A549 (cell line): Measurements from ENCODE around the gene LSS. TPM values are rescaled to one million over a fixed set of nuclear protein-coding genes. Genes with fewer than 3 reads are reported as not detected.

Experiments
- ATAC-seq, 2 experiments: fragments of 200-7000 bp in 1 of 2; fragments of >200 bp in 1 of 2; cut with Nextera tagmentation in 1 of 2; cut with Tn5 transposase in 1 of 2; 3 replicates each; pipeline versions ENCODE4 v1.8.0 to v1.9.1; 2018 to 2020; ENCODE audit warnings: mild to moderate bottlenecking in 1 of 2, moderate library complexity in 1 of 2
- CTCF ChIA-PET: fragments of 300-600 bp; sonication (Branson Sonifier 250); formaldehyde crosslinking; extraction: SDS; loops from one replicate; lab custom pipeline; 2021; ENCODE audit warnings: antibody characterized with exemption, inconsistent platforms; lab: Yijun Ruan, JAX
- POLR2A ChIA-PET: fragments of 350-600 bp; formaldehyde crosslinking; extraction: SDS; loops from one replicate; lab custom pipeline; 2021; ENCODE audit warnings: antibody characterized with exemption, inconsistent platforms; lab: Yijun Ruan, JAX
- DNase-seq, 2 experiments: peaks; one replicate each; pipeline versions ENCODE4 v3.0.0 to v3.0.0-alpha.2; 2011 to 2016; ENCODE audit warnings: low read depth in 1 of 2, low spot score in 1 of 2
- FAIRE-seq: peaks from 2 replicates; lab custom pipeline; 2011; peaks lifted over from hg19 to GRCh38; lab: Jason Lieb, UNC
- H3K27ac ChIP-seq, 2 experiments: fragments of >200 bp; sonication (Bioruptor Twin); formaldehyde crosslinking; 3 replicates each; pipeline ENCODE4 v1.5.1; 2016 to 2017
- H3K4me1 ChIP-seq: fragments of >200 bp; sonication (Bioruptor Twin); formaldehyde crosslinking; 3 replicates; pipeline ENCODE4 v1.6.1; 2016
- H3K4me2 ChIP-seq: fragments of >200 bp; sonication (Bioruptor Twin); formaldehyde crosslinking; 3 replicates; pipeline ENCODE4 v1.6.1; 2016
- H3K4me3 ChIP-seq: fragments of >200 bp; sonication (Bioruptor Twin); formaldehyde crosslinking; 3 replicates; pipeline ENCODE4 v1.5.1; 2016
- H3K9me3 ChIP-seq: fragments of >200 bp; sonication (Bioruptor Twin); formaldehyde crosslinking; 3 replicates; pipeline ENCODE4 v1.6.1; 2016
- BHLHE40 ChIP-seq: IDR thresholded peaks from 2 replicates; pipeline ENCODE4 v1.6.1; 2012; ENCODE audit warnings: low read depth, low read length, inconsistent platforms
- CBX2 ChIP-seq: fragments of 200-600 bp; sonication (generic); IDR thresholded peaks from 2 replicates; pipeline ENCODE4 v1.6.1; 2016; ENCODE audit warnings: low read depth, mild to moderate bottlenecking, borderline replicate concordance
- CHD2 ChIP-seq: fragments of 150-350 bp; IDR thresholded peaks from 2 replicates; pipeline ENCODE4 v1.6.1; 2014; ENCODE audit warnings: low read length; ENCODE audit not compliant: partially characterized antibody
- EHF ChIP-seq: fragments of 250-450 bp; sonication (Bioruptor Pico); IDR thresholded peaks from 2 replicates; pipeline ENCODE4 v1.5.0; 2020; ENCODE audit warnings: mild to moderate bottlenecking
- EHMT2 ChIP-seq: fragments of 200-600 bp; sonication (generic); IDR thresholded peaks from 2 replicates; pipeline ENCODE4 v1.6.1; 2016; ENCODE audit warnings: antibody characterized with exemption, low read depth, mild to moderate bottlenecking, moderate library complexity
- EP300 ChIP-seq, 2 experiments: fragments of >200 bp; sonication (Bioruptor Twin); formaldehyde crosslinking; IDR thresholded peaks; 2 replicates in 1 of 2; 3 replicates in 1 of 2; pipeline ENCODE4 v1.6.1; 2016 to 2017
- FOSB ChIP-seq: fragments of 250-450 bp; sonication (Bioruptor Pico); IDR thresholded peaks from 2 replicates; pipeline ENCODE4 v1.5.0; 2020; ENCODE audit warnings: mild to moderate bottlenecking, moderate library complexity
- FOSL2 ChIP-seq, 2 experiments: fragments of 450-650 bp in 1 of 2; fragments of >200 bp in 1 of 2; sonication (Bioruptor Twin) in 1 of 2; formaldehyde crosslinking; IDR thresholded peaks; 2 replicates each; pipeline versions ENCODE4 v1.5.0 to v1.6.1; 2016 to 2020; ENCODE audit warnings: mild to moderate bottlenecking in 1 of 2, moderate library complexity in 1 of 2
- HOXB13 ChIP-seq: fragments of 250-450 bp; sonication (Bioruptor Pico); IDR thresholded peaks from 2 replicates; pipeline ENCODE4 v1.5.0; 2020; ENCODE audit warnings: low read depth, mild to moderate bottlenecking, moderate library complexity
- KDM5A ChIP-seq: fragments of 200-600 bp; sonication (generic); IDR thresholded peaks from 2 replicates; pipeline ENCODE4 v1.6.1; 2016; ENCODE audit warnings: antibody characterized with exemption, mild to moderate bottlenecking
- MYC ChIP-seq: IDR thresholded peaks from 2 replicates; pipeline ENCODE4 v1.6.1; 2012; ENCODE audit warnings: mild to moderate bottlenecking, inconsistent platforms, low read length, improper control_type of control experiment, borderline replicate concordance
- NFE2L2 ChIP-seq: fragments of 150-350 bp; conservative IDR thresholded peaks from 2 replicates; pipeline ENCODE4 v1.6.1; 2014; ENCODE audit warnings: low read length
- PHF8 ChIP-seq: fragments of 200-600 bp; sonication (generic); IDR thresholded peaks from 2 replicates; pipeline ENCODE4 v1.6.1; 2016; ENCODE audit warnings: low read depth, mild to moderate bottlenecking, antibody characterized with exemption, moderate library complexity, borderline replicate concordance
- POLR2A ChIP-seq: IDR thresholded peaks from 2 replicates; pipeline ENCODE4 v1.6.1; 2012; ENCODE audit warnings: mild to moderate bottlenecking, low read length
- POLR2AphosphoS2 ChIP-seq: conservative IDR thresholded peaks from 2 replicates; pipeline ENCODE4 v1.6.1; 2012; ENCODE audit warnings: low read length, improper control_type of control experiment, inconsistent platforms
- RFX5 ChIP-seq: fragments of 450-650 bp; IDR thresholded peaks from 2 replicates; pipeline ENCODE4 v1.7.1; 2014; ENCODE audit warnings: antibody characterized with exemption, mild to moderate bottlenecking, moderate library complexity
- RNF2 ChIP-seq: fragments of 200-600 bp; sonication (generic); IDR thresholded peaks from 2 replicates; pipeline ENCODE4 v1.6.1; 2016; ENCODE audit warnings: low read depth, mild to moderate bottlenecking, antibody characterized with exemption, moderate library complexity, borderline replicate concordance
- SMC3 ChIP-seq: fragments of >200 bp; sonication (Bioruptor Twin); formaldehyde crosslinking; IDR thresholded peaks from 3 replicates; pipeline ENCODE4 v1.6.1; 2018; ENCODE audit warnings: inconsistent platforms
- TFCP2L1 ChIP-seq: fragments of 250-450 bp; sonication (Bioruptor Pico); IDR thresholded peaks from 2 replicates; pipeline ENCODE4 v1.5.0; 2021; ENCODE audit warnings: mild to moderate bottlenecking
- TP53 ChIP-seq: fragments of 250-450 bp; sonication (Bioruptor Pico); IDR thresholded peaks from 2 replicates; pipeline ENCODE4 v1.5.0; 2021; ENCODE audit warnings: mild to moderate bottlenecking, moderate library complexity
- ZC3H11A ChIP-seq: fragments of 450-650 bp; IDR thresholded peaks from 2 replicates; pipeline ENCODE4 v1.6.1; 2014; ENCODE audit warnings: antibody characterized with exemption, mild to moderate bottlenecking
- ZFP36 ChIP-seq: fragments of 450-650 bp; IDR thresholded peaks from 2 replicates; pipeline ENCODE4 v1.6.1; 2014; ENCODE audit warnings: borderline replicate concordance; ENCODE audit not compliant: partially characterized antibody
- ZSCAN20 ChIP-seq: fragments of 250-450 bp; sonication (Bioruptor Pico); IDR thresholded peaks from 2 replicates; pipeline ENCODE4 v1.8.0; 2022; ENCODE audit warnings: mild to moderate bottlenecking, moderate library complexity
- WGBS: methylation state at CpG from one replicate; pipeline ENCODE4 v1.1.6; 2017; ENCODE audit errors: missing lambda C conversion rate; 5-methylcytosine and 5-hydroxymethylcytosine counted together
- polyA plus RNA-seq, 4 experiments: library from polyadenylated mRNA; depleted of rRNA in 3 of 4; stranded (reverse); fragments of >200 nt; fragmentation: RNase III in 1 of 4; extraction: RNeasy Plus Mini Kit Qiagen cat#74134 plus additional on column Dnase treatment in 1 of 4; gene quantifications; 2 replicates in 3 of 4; 3 replicates in 1 of 4; pipeline ENCODE4 v1.2.3, GENCODE V29; 2011 to 2017
- TF ChIP-seq, protein P1 (sequence below): fragments of >200 bp; sonication (Bioruptor Twin); formaldehyde crosslinking; IDR thresholded peaks from 3 replicates; pipeline ENCODE4 v1.5.1; 2016
- TF ChIP-seq, protein P2 (sequence below): fragments of >200 bp; sonication (Bioruptor Twin); formaldehyde crosslinking; IDR thresholded peaks from 2 replicates; pipeline ENCODE4 v1.6.1; 2016
- TF ChIP-seq, protein P3 (sequence below): fragments of 450-650 bp; IDR thresholded peaks from 2 replicates; pipeline ENCODE4 v1.6.1; 2014; ENCODE audit warnings: antibody characterized with exemption
- TF ChIP-seq, protein P4 (sequence below): fragments of 200-600 bp; sonication (generic); IDR thresholded peaks from 2 replicates; pipeline ENCODE4 v1.6.1; 2016; ENCODE audit warnings: antibody characterized with exemption, mild to moderate bottlenecking, moderate library complexity
- TF ChIP-seq, protein P5 (sequence below): fragments of 250-450 bp; sonication (Bioruptor Pico); IDR thresholded peaks from 2 replicates; pipeline ENCODE4 v1.5.0; 2021; ENCODE audit warnings: mild to moderate bottlenecking, moderate library complexity, borderline replicate concordance

The LSS gene
- polyA plus RNA-seq, 2 of the 4 experiments (the other 2 are of a cell fraction) = 9.5 to 22.0 TPM

DNA sequence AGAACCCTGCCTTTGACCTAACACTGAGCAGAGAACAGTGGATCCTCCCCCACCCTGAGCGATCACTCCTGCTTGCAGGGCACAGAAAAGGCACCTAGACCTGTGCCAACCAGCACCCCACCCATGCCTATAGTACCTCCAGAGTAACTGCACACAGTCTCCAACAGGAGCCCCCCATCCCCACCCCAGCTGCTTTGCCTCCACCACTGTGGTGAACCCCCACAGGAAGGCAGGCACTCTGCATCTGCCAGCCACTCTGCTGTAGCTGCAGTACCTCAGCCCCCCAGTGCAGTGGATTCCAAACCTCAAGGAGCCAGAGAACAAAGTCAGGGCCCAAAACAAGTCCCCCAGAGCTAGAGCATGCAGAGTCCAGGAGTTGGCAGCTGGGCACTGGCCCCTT is 55.0 kb downstream of the LSS start:
- TF ChIP-seq FOSB (CRISPR knock-in tag) (no peak), TP53 (no peak), FOSL2 (IDR thresholded peaks at IDR 0.05) (no peak), FOSL2 (CRISPR knock-in tag; IDR thresholded peaks at IDR 0.05) (no peak), NFE2L2 (no peak), ZSCAN20 (no peak), PHF8 (no peak), BHLHE40 (no peak), EHMT2 (no peak), ZFP36 (no peak), RFX5 (no peak), EP300 (IDR thresholded peaks at IDR 0.05) (no peak), EHF (CRISPR knock-in tag) (no peak), POLR2A (no peak), SMC3 (no peak)
- TF ChIP-seq, protein P1, sequence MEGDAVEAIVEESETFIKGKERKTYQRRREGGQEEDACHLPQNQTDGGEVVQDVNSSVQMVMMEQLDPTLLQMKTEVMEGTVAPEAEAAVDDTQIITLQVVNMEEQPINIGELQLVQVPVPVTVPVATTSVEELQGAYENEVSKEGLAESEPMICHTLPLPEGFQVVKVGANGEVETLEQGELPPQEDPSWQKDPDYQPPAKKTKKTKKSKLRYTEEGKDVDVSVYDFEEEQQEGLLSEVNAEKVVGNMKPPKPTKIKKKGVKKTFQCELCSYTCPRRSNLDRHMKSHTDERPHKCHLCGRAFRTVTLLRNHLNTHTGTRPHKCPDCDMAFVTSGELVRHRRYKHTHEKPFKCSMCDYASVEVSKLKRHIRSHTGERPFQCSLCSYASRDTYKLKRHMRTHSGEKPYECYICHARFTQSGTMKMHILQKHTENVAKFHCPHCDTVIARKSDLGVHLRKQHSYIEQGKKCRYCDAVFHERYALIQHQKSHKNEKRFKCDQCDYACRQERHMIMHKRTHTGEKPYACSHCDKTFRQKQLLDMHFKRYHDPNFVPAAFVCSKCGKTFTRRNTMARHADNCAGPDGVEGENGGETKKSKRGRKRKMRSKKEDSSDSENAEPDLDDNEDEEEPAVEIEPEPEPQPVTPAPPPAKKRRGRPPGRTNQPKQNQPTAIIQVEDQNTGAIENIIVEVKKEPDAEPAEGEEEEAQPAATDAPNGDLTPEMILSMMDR = no peak
- TF ChIP-seq, protein P2, sequence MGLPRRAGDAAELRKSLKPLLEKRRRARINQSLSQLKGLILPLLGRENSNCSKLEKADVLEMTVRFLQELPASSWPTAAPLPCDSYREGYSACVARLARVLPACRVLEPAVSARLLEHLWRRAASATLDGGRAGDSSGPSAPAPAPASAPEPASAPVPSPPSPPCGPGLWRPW = no peak
- TF ChIP-seq, protein P3, sequence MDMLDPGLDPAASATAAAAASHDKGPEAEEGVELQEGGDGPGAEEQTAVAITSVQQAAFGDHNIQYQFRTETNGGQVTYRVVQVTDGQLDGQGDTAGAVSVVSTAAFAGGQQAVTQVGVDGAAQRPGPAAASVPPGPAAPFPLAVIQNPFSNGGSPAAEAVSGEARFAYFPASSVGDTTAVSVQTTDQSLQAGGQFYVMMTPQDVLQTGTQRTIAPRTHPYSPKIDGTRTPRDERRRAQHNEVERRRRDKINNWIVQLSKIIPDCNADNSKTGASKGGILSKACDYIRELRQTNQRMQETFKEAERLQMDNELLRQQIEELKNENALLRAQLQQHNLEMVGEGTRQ = no peak
- TF ChIP-seq, protein P4, sequence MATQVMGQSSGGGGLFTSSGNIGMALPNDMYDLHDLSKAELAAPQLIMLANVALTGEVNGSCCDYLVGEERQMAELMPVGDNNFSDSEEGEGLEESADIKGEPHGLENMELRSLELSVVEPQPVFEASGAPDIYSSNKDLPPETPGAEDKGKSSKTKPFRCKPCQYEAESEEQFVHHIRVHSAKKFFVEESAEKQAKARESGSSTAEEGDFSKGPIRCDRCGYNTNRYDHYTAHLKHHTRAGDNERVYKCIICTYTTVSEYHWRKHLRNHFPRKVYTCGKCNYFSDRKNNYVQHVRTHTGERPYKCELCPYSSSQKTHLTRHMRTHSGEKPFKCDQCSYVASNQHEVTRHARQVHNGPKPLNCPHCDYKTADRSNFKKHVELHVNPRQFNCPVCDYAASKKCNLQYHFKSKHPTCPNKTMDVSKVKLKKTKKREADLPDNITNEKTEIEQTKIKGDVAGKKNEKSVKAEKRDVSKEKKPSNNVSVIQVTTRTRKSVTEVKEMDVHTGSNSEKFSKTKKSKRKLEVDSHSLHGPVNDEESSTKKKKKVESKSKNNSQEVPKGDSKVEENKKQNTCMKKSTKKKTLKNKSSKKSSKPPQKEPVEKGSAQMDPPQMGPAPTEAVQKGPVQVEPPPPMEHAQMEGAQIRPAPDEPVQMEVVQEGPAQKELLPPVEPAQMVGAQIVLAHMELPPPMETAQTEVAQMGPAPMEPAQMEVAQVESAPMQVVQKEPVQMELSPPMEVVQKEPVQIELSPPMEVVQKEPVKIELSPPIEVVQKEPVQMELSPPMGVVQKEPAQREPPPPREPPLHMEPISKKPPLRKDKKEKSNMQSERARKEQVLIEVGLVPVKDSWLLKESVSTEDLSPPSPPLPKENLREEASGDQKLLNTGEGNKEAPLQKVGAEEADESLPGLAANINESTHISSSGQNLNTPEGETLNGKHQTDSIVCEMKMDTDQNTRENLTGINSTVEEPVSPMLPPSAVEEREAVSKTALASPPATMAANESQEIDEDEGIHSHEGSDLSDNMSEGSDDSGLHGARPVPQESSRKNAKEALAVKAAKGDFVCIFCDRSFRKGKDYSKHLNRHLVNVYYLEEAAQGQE = no peak

DNA sequence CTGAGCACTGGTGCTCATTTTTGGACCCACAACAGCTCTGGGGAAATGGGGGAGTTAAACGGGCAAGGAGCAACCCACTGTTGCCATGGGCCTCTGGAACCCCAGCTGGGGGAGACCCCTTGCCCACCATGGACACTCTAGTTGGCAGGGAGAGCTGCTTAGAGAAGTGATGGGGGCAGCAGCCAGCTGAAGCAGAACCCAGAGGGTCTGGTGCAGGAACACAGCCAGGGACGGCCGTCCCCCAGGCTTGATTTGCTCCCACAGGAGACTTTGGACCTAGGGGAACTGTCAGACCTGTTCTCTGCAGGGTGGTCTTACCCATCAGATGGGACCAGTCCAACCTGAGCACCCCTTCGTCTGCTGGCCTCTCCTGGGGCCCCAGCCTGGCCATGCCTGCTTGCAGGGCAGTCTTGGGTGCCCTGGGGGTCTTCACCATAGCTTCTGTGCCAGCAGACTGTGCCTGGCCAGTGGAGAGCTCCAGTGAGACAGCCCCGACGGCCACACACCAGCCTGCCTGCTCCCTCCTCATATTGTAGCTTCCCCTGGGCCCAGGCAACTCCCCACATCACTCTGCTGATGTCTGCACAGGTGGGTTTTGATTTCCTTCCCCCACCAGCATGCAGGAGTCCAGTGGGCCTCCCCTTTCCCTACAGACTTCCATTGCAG is 55.6 kb downstream of the LSS start:
- WGBS = 43% methylated on average over 4 of the region's 6 CpGs
- peaks cover 10% of the 10 kb centered on the region; the same call in 2 of the 3 replicates for H3K9me3 ChIP-seq
- no peak overlapping the region for H3K4me2 ChIP-seq
- DNase-seq (no peak), ATAC-seq (no peak), FAIRE-seq (no peak)
- POLR2A ChIA-PET = no interaction called here
- no peak overlapping the region for H3K27ac ChIP-seq
- no peaks in the 10 kb centered on the region for H3K4me1 ChIP-seq
- CTCF ChIA-PET = interaction anchor here (0.8 to 1.4 kb wide), 3 partner anchors 18 to 55 kb away, joined by 3 read pairs; no protein-coding TSS in a partner anchor
- H3K4me3 ChIP-seq = no peak overlapping the region
- TF ChIP-seq TFCP2L1 = no peak
- TF ChIP-seq, protein P5, sequence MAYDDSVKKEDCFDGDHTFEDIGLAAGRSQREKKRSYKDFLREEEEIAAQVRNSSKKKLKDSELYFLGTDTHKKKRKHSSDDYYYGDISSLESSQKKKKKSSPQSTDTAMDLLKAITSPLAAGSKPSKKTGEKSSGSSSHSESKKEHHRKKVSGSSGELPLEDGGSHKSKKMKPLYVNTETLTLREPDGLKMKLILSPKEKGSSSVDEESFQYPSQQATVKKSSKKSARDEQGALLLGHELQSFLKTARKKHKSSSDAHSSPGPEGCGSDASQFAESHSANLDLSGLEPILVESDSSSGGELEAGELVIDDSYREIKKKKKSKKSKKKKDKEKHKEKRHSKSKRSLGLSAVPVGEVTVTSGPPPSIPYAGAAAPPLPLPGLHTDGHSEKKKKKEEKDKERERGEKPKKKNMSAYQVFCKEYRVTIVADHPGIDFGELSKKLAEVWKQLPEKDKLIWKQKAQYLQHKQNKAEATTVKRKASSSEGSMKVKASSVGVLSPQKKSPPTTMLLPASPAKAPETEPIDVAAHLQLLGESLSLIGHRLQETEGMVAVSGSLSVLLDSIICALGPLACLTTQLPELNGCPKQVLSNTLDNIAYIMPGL (CRISPR knock-in tag) = no peak
- no peak for TF ChIP-seq FOSL2 (IDR thresholded peaks at IDR 0.05)
- no peak for TF ChIP-seq FOSL2 (CRISPR knock-in tag; IDR thresholded peaks at IDR 0.05)
- no peak for TF ChIP-seq CHD2
- no peak for TF ChIP-seq ZFP36
- no peak for TF ChIP-seq BHLHE40
- TF ChIP-seq PHF8 = no peak
- TF ChIP-seq HOXB13 (CRISPR knock-in tag) = no peak
- TF ChIP-seq EHMT2 = no peak
- TF ChIP-seq KDM5A = no peak
- no peak for TF ChIP-seq POLR2AphosphoS2
- no peak for TF ChIP-seq ZC3H11A
- no peak for TF ChIP-seq ZSCAN20
- no peak for TF ChIP-seq TP53
- no peak for TF ChIP-seq CBX2
- no peak for TF ChIP-seq MYC
- no peak for TF ChIP-seq RNF2

More for the DNA sequence above, 55.0 kb downstream of the LSS start:
- CTCF ChIA-PET = interaction anchor here (0.9 to 1.4 kb wide), 3 partner anchors 20 to 54 kb away, joined by 3 read pairs; no protein-coding TSS in a partner anchor
- WGBS = 60% methylated on average over 1 of the region's 1 CpG
- Histone ChIP-seq H3K4me2 (no peak overlapping the region), H3K9me3 (peaks cover 10% of the 10 kb centered on the region; the same call in 2 of the 3 replicates), H3K4me1 (no peaks in the 10 kb centered on the region), H3K27ac (no peak overlapping the region), H3K4me3 (no peak overlapping the region)
- DNase-seq (no peak), ATAC-seq (no peak), FAIRE-seq (no peak)
- POLR2A ChIA-PET = no interaction called here
